ENCODE results near the gene POPDC3.

DNA sequence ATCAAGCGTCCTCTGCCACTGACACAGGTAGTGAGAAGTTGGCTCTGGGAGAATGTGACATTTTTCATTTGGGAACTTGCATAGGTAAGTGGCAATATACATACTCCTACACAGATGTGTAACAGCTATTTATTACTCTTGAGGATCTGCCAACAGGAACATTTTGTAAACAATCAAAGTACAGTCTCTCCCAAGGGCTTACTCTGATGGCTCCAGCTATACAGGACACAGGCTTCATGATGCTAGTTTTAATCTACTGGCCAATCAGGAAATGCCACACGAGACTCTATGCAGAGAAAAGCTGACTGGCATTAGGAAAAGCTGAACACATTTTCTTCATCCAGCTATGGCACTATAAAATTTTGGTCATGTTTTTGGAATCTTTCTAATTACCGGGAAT is 57.8 kb downstream of the POPDC3 start:
- TF ChIP-seq, protein P1, sequence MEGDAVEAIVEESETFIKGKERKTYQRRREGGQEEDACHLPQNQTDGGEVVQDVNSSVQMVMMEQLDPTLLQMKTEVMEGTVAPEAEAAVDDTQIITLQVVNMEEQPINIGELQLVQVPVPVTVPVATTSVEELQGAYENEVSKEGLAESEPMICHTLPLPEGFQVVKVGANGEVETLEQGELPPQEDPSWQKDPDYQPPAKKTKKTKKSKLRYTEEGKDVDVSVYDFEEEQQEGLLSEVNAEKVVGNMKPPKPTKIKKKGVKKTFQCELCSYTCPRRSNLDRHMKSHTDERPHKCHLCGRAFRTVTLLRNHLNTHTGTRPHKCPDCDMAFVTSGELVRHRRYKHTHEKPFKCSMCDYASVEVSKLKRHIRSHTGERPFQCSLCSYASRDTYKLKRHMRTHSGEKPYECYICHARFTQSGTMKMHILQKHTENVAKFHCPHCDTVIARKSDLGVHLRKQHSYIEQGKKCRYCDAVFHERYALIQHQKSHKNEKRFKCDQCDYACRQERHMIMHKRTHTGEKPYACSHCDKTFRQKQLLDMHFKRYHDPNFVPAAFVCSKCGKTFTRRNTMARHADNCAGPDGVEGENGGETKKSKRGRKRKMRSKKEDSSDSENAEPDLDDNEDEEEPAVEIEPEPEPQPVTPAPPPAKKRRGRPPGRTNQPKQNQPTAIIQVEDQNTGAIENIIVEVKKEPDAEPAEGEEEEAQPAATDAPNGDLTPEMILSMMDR (IDR thresholded peaks at IDR 0.05; ENCODE audit: poor library complexity, severe bottlenecking): no peak
- TF ChIP-seq EP300 (conservative IDR thresholded peaks at IDR 0.05; ENCODE audit: poor library complexity, severe bottlenecking) (no peak), EZH2 (IDR thresholded peaks at IDR 0.05; ENCODE audit: borderline replicate concordance, insufficient read depth, low read length, poor library complexity, severe bottlenecking) (no peak), SMC3 (conservative IDR thresholded peaks at IDR 0.05; ENCODE audit: poor library complexity) (no peak), POLR2AphosphoS5 (IDR thresholded peaks at IDR 0.05) (no peak), MXI1 (conservative IDR thresholded peaks at IDR 0.05; ENCODE audit: poor library complexity, severe bottlenecking) (no peak)
